HG02981 (cell line): ENCODE data around the gene RBP5.

Source experiments
- ATAC-seq: cut with Tn5 transposase; IDR thresholded peaks from one replicate; pipeline ENCODE4 v1.9.1; 2021; ENCODE audit warnings: mild to moderate bottlenecking, moderate library complexity; ENCODE audit not compliant: unreplicated experiment

Gene RBP5

GRCh38 chr12:7146228-7146627, 17.5 kb upstream of the RBP5 start:
- no peak for ATAC-seq

GRCh38 chr12:7145671-7146070, 17.0 kb upstream of the RBP5 start:
- ATAC-seq = no peak

GRCh38 chr12:7144414-7145120, 15.9 kb upstream of the RBP5 start:
- no peak for ATAC-seq

GRCh38 chr12:7143564-7143963, 14.9 kb upstream of the RBP5 start:
- no peak for ATAC-seq

- no peak for ATAC-seq
Measured at GRCh38 chr12:7142809-7143465, 14.2 kb upstream of the RBP5 start.

GRCh38 chr12:7142056-7142644, 13.5 kb upstream of the RBP5 start:
- ATAC-seq = no peak

- no peak for ATAC-seq
Measured at GRCh38 chr12:7141351-7142005, 12.8 kb upstream of the RBP5 start.

- no peak for ATAC-seq
Measured at GRCh38 chr12:7139200-7139599, 10.5 kb upstream of the RBP5 start.

GRCh38 chr12:7137908-7138307, 9.2 kb upstream of the RBP5 start:
- ATAC-seq = no peak

GRCh38 chr12:7136676-7137075, 8.0 kb upstream of the RBP5 start:
- no peak for ATAC-seq

- no peak for ATAC-seq
Measured at GRCh38 chr12:7136071-7136470, 7.4 kb upstream of the RBP5 start.

- no peak for ATAC-seq
Measured at GRCh38 chr12:7134396-7135166, 5.9 kb upstream of the RBP5 start.

GRCh38 chr12:7131502-7131866, 2.8 kb upstream of the RBP5 start:
- ATAC-seq = no peak

- peak; percentile 41 for ATAC-seq
Measured at GRCh38 chr12:7130701-7131501, 2.2 kb upstream of the RBP5 start.

GRCh38 chr12:7129872-7130691, 1.4 kb upstream of the RBP5 start, which contains the start of gene CLSTN3:
CLSTN3 (plus strand) TSS chr12:7130371; CDS start chr12:7130649, 278 bp downstream.
- peak; percentile 66 for ATAC-seq

- no peak for ATAC-seq
Measured at GRCh38 chr12:7129287-7129871, 690 bp upstream of the RBP5 start.

GRCh38 chr12:7127916-7128626, 618 bp downstream of the RBP5 start:
- ATAC-seq = no peak

GRCh38 chr12:7125632-7126227, 3.0 kb downstream of the RBP5 start:
- no peak for ATAC-seq
